NCI-H2107 (cell line): ENCODE results near the gene LSP1.
"Not testable (repeated sequence)": the region's sequence is repeated elsewhere in the genome, so short reads cannot be mapped to it uniquely, and the experiment has no call there.

Experiments
- DNase-seq: peaks from one replicate; lab custom pipeline; 2025; lab: John Stamatoyannopoulos, UW

Gene LSP1

GRCh38 chr11:1864831-1865665, 12.2 kb downstream of the LSP1 start:
- no peak for DNase-seq

GRCh38 chr11:1866226-1866625, 13.3 kb downstream of the LSP1 start:
- DNase-seq: no peak

- DNase-seq: no peak
These were observed 13.9 kb downstream of the LSP1 start for GRCh38 chr11:1866776-1867175.

- no peak for DNase-seq
These were observed 14.5 kb downstream of the LSP1 start for GRCh38 chr11:1867381-1867780.

GRCh38 chr11:1868056-1868635, 15.3 kb downstream of the LSP1 start:
- no peak for DNase-seq

- no peak for DNase-seq
These were observed 15.9 kb downstream of the LSP1 start for GRCh38 chr11:1868636-1869291.

GRCh38 chr11:1869427-1870325, 16.8 kb downstream of the LSP1 start:
- no peak for DNase-seq

GRCh38 chr11:1870326-1870696, 17.4 kb downstream of the LSP1 start:
- DNase-seq: no peak

- DNase-seq: no peak
These were observed 18.0 kb downstream of the LSP1 start for GRCh38 chr11:1870721-1871466.

- no peak for DNase-seq
These were observed 18.6 kb downstream of the LSP1 start for GRCh38 chr11:1871531-1871930.

GRCh38 chr11:1872267-1872985, 19.5 kb downstream of the LSP1 start:
- DNase-seq: no peak

GRCh38 chr11:1873048-1873812, 20.3 kb downstream of the LSP1 start:
- DNase-seq: no peak

GRCh38 chr11:1873813-1874150, 20.9 kb downstream of the LSP1 start:
- not testable (repeated sequence) for DNase-seq

GRCh38 chr11:1874441-1875092, 21.7 kb downstream of the LSP1 start:
- DNase-seq: not testable (repeated sequence)

GRCh38 chr11:1875093-1875850, 22.4 kb downstream of the LSP1 start:
- no peak for DNase-seq

GRCh38 chr11:1875851-1876301, 23.0 kb downstream of the LSP1 start:
- not testable (repeated sequence) for DNase-seq

GRCh38 chr11:1876361-1877063, 23.6 kb downstream of the LSP1 start:
- no peak for DNase-seq
